Ureter (tissue), 1 donor: ENCODE results near the gene NEUROD2. TPM values are rescaled to one million over a fixed set of nuclear protein-coding genes. Genes with fewer than 3 reads are reported as not detected.
A peak's percentile ranks its signal among the peaks of the same experiment; 100 is the strongest.

Source experiments
- DNase-seq: peaks from one replicate; pipeline ENCODE4 v3.0.0-alpha.2; 2020; ENCODE audit warnings: low spot score
- total RNA-seq: library from RNA; stranded (reverse); gene quantifications from one replicate; pipeline ENCODE4 v1.2.4, GENCODE V29; 2023
- donor health status: DM: yes; HTN: yes; CAD: no.

The NEUROD2 gene
- total RNA-seq, 1 donor from 2014 or later, result not detected

DNA sequence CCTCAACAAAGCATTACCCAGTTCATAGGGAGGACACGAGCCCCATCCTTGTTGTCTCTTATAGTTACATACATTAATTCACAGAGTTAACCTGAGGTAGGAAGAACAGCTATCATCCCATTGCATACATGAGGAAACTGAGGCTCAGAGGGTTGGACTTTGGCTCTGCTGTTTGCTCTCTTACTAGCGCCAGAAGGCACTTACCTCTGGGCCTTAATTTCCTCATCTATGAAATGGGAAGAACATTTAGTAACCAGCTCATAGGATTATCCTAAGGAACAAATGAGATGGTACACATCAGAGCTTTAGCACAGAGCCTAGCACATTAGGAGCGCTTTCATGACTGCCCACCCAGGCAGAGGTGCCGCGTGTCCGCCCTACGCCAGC is 27.6 kb downstream of the NEUROD2 start:
- no peak for DNase-seq

DNA sequence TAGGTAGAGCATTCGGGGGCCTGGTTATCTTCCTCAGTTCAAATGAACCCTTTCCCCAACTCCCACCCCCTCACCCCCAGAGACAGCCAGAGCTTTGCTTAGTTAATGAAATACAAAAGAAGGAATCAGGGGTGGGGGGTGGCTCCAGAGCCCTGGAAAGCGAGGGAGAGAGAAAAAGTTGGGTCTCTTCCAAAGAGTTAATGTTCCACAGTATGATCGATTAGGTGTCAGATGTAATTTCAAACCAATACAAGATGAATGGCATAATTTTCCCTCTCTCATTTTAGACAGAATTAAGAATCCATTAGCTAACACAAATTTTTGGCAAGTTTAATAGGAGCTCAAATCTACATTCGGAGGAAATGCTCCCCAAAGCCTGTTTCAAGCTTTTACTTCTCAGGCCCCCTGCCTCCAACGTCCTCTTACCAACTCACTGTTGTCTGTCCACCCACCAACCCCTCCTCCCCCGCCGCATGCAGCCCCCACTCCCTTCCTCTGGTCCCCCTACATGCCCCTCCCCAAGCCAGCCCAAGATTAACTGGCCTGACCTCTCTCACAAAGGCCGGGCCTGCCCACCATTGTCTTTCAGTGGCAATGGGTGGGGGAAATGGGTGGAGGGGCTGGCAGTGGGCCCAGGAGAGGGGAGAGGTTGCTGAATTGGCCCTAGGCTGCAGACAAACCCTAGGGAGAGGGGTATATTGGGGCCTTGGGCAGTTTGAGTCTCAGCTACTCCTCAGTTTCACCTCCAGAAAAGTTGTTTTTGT is 28.2 kb downstream of the NEUROD2 start:
- DNase-seq, result no peak

DNA sequence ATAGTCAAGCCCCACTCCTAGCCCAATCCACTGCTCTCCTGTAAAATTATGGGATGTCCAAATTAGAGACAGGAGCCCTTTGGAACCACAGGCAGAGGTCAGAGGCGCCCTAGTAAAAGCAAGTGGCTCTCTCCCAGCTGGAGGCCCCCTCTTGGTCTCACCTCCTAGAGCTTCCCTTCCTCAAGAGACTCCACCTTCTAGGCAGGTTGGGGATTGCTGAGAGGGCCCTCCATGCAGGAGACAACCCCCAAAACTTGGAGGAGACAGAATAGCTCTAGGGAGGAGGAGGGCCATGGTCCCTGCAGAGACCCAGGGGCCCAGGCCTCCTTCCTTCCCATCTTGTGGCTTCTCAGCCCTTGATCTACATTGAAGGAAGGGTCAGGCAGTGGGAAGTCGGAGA is 29.4 kb downstream of the NEUROD2 start:
- no peak for DNase-seq

DNA sequence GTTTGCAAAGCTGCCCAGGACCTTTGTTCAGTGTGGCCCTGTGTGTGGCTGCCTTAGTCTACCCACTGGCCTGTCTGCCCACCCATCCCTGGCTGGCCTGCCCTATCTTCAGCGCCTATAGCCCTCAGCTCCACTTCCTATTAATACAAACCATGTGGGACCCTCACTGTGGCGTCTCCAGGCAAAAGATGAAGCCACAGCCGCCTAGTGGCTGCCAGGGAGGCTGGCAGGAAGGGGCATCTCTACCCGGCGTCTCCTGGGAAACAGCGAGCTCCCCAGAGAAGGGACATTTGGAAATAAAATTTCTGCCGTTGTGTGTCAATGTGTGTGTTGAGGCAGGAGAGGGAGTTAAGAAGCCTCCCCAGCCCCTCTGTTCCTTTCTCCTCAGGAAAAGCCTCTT is 31.5 kb downstream of the NEUROD2 start:
- DNase-seq, result no peak

DNA sequence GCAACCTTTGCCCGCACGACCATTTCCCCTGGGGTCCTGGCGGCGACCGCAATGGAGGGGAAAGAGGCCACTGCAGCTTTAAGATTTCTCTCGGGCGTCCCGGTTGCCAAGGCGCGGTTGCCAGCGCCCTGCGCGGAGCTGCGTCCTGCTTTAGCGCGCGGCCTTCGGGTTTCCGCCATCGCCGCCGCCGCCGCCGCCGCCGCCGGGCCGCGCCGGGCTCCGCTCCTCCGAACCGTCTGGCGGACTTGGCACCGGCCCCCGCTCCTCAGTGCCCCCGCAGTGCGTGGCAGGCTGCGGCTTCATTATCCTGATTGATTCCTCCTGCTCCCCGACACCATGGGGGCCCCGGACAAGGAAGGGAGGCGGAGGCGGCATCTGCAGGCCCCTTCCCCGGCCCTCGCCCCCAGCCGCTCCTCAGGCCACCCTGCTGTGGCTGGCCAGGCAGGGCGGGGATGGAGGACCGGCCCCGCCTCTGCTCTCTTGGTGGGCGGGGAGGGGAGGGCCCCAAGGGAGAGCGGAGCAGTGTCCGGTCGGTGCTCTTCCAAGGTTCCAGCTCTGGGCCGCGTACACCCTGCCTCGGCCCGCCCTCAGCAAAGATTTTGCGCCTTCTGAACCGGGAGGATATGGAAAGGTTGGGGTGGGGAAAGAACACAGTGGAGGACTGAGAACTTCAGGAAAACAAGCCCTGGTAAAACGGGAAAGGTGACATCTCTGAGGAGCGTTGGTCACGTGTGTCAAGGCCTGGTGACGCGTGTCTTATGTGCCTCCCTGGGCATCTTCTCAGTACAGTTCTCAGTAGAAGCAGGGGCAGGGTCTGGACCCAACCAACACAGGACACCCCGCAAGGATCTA is 34.0 kb downstream of the NEUROD2 start:
- peak; percentile 69 for DNase-seq

DNA sequence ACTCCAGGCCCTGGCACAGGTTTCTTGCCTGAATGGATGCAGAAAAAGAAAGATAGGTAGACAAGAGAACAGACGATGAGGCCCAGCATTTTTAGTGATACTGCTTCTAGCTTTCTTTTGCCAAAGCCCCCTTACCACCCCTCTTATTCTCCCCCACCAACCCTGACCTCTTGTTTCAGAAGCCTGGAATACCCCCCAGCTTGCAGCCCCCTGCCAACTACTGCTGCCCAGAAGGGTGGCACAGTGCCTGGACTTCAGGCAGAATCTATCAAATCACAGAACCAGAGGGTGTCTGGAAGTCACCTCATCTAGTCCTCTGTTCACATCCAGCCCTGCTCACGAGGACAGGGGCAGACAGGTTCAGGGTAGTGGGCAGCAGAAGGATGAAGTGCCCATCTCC is 35.6 kb downstream of the NEUROD2 start:
- no peak for DNase-seq

DNA sequence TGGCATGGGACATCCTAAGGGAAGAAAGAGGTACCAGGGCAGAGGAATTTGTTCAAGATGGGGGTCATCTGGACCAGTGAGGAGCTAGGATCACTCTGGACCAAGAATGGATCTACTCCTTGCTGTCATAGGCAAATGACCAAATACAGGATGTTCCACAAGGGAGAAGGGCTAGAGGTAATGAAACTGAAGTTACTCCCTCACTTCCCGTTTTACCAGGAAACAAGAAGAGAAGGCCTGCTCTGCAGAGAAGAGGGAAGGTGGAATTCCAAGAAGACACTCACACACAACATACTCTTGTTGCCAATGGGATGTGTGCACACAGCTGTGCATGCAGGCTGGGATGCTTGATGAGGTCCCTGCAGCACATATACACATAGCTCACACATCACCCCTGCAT is 38.6 kb downstream of the NEUROD2 start:
- no peak for DNase-seq

DNA sequence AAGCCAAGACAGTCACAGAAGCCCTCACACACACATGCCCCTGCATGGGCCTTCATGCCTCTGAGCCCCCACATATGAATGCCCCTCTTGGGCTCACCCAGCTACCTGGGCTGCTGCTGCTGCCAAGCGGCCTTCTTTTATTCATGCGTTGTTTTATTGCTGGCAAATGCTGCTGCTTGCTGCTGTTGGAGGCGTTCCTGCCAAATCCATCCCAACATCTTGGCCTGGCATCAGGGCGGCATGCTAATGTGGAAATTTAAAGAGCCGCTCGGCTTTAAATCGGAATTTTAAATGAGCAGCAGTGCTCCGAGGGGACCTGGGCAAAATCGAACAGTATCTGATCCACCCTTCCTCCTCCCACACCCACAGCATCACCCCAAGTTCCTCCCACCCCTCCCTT is 39.0 kb downstream of the NEUROD2 start:
- no peak for DNase-seq

DNA sequence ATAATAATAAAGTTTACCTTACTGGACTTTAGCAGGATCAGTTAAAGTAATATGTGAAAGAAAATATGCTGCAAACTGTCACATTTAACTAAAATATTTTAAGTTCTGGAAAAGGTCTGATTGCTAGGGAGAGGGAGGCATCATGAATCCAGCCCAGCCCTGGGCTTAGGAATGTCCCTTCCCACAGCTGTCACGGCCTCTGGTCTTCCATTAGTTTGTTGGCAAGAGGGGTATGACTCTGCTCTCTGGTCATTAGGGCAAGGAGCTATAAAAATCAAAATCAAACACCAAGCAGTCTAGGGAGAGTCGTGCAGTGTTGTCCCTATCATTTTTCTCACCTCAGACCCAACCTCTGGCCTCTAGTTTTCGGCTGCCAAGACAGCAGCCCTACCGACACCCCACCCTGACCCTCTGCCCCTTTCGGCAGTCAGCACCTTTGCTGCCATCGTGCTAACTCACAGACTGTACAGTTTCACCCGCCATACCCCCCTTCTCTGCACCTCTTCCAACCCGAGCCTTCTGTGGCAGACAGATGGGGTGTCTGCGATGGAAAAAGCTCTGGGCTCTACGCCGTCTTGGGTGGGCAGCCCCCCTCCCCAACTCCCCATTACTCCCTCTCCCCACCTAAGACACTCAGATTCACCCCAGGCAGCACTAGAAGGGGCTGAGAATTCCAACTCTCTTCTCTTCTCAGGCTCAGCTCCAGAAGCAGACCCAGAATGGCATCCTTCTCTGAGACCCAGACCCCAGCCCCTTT is 41.4 kb downstream of the NEUROD2 start:
- no peak for DNase-seq

DNA sequence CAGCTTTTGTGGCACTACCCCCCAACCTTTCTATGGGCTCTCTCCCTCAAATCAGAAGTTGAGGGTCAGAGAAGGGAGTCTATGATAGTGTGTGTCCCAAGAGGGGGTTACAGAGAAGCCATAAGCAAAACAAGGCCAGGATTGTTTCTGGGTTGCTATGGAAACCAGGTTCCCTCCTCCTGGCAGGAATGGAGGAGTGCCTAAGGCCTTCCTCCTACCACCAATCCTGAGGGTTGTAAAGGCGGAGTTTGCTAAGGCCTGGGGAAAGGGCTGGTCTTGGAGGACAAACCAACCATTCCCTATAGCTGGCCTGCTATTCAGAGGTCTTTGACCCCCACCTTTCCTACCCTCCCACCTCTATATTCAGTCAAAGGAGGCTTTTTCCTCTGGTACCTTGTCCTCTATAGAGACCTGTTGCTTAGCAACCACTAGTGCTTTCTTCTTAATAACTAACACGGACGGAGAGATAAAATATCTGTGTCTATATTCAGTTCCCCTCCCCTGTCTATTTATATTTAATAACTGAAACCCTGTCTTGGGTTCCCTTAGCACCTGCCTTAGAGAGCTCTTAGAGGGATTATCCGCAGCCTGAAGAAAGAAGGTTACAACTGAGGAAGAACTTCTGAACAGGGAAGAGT is 43.4 kb downstream of the NEUROD2 start:
- DNase-seq, result no peak

DNA sequence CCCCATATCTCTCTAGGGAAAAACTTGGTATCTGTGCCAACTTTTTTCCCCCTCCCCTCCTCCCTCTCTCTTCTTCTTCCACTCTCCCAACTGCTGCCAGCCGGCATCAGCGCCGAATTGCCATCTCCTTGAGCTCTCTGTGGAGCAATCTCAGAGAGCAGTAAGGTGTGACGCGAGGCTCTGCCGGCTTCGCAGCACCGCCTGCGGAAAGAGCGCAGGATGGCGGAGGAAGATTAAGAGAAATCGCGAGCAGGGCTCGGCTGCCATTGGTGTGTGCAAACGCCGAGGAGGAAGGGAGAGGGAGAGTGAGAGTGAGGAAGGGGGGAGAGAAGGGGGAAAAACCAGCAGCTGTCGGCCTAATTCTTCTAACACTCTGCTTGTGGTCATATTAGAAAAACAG is 44.2 kb downstream of the NEUROD2 start:
- DNase-seq, result no peak

DNA sequence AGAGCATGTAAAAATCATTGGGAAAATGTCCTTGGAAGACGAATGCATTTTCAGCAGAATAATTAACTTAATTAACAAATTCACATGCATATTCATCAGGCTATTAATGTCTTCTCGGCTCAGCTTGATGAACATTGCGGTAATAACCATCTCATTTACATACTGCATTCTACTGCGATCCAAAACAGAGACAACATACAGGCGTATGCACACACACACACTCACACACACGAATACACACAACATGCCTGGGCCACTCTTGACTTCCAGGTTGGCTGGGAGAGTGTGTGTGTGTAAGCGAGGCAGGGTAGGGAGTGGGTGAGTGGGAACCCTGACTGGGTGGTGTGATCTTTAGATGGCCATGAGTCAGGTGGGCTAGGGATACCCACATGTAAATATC is 44.7 kb downstream of the NEUROD2 start:
- DNase-seq, result no peak

DNA sequence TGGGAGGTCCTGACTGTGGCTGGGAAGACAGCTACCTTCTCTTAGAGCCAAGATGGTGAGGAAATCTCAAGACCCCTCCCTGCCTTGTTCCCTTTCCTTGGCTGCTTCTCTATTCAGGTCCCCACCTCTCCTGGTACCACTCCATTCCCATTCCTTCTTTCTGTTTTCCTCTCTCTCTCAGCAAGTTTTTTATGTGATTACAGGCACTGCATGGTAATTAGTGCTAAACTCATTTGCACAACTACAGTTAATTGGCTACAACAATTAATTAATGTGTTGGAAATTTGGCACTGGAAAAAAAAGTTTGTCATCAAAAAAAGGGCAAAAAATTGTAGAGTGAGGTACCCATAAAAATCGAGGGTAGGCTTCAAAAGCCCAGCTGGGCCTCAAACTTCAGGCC is 45.3 kb downstream of the NEUROD2 start:
- no peak for DNase-seq

DNA sequence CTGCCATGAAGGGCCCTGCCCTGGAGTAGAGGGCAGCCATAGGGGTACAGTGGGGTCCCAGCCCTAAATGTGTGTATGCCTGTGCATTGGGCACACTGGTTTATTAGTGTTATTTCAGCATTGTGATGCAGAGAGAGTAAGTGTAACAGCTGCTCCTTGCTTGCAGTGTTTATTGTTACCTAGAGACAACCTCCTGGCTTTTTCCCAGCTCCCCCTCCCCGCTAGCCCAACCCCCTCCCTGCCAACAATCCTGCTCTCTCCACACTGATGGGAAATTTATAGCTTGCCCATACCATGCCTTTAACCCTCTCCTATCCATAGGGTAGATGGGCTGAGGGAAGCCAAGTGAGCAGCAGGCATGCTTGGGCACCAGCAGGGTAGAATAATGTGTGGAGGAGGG is 51.3 kb downstream of the NEUROD2 start:
- no peak for DNase-seq

DNA sequence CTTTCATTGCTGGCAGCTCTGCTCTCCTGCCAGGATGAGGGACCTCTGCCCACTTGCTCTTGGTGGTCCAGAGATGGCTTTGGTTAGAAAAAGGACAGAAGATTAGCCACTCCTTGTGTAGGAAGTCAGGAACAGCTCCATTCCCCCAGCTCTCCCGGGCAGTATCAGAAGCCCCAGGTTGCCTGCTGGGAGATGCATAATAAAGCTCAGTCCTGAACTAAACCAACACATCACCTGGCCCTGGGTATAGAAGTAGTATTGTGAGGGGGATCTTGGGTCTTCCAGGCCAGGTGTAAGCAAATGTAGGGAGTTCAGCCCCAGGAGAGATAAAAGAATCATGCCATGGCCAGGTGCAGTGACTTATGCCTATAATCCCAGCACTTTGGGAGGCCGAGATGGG is 52.4 kb downstream of the NEUROD2 start:
- no peak for DNase-seq

Other genes starting within 250 kb of the NEUROD2 start
- gene FBXL20, start 206.3 kb downstream of the NEUROD2 start, total RNA-seq, result 19.4 TPM
- 40.9 TPM for gene MED1, start 156.7 kb downstream of the NEUROD2 start, total RNA-seq
- gene CDK12, start 146.4 kb downstream of the NEUROD2 start, total RNA-seq, result 110 TPM
- 40.4 TPM for gene PPP1R1B, start 19.0 kb upstream of the NEUROD2 start, total RNA-seq
- gene STARD3, start 29.2 kb upstream of the NEUROD2 start, total RNA-seq, result 64.4 TPM
- gene TCAP, start 57.4 kb upstream of the NEUROD2 start, total RNA-seq, result 0.81 TPM
- gene PNMT, start 60.5 kb upstream of the NEUROD2 start, total RNA-seq, result 7.1 TPM
- gene PGAP3, start 80.1 kb upstream of the NEUROD2 start, total RNA-seq, result 56.9 TPM
- 278 TPM for gene ERBB2, start 92.1 kb upstream of the NEUROD2 start, total RNA-seq
- 49.2 TPM for gene MIEN1, start 122.6 kb upstream of the NEUROD2 start, total RNA-seq
- gene GRB7, start 130.0 kb upstream of the NEUROD2 start, total RNA-seq, result 37.4 TPM